ENCODE data around the gene C1QTNF8.

C1QTNF8 gene

DNA sequence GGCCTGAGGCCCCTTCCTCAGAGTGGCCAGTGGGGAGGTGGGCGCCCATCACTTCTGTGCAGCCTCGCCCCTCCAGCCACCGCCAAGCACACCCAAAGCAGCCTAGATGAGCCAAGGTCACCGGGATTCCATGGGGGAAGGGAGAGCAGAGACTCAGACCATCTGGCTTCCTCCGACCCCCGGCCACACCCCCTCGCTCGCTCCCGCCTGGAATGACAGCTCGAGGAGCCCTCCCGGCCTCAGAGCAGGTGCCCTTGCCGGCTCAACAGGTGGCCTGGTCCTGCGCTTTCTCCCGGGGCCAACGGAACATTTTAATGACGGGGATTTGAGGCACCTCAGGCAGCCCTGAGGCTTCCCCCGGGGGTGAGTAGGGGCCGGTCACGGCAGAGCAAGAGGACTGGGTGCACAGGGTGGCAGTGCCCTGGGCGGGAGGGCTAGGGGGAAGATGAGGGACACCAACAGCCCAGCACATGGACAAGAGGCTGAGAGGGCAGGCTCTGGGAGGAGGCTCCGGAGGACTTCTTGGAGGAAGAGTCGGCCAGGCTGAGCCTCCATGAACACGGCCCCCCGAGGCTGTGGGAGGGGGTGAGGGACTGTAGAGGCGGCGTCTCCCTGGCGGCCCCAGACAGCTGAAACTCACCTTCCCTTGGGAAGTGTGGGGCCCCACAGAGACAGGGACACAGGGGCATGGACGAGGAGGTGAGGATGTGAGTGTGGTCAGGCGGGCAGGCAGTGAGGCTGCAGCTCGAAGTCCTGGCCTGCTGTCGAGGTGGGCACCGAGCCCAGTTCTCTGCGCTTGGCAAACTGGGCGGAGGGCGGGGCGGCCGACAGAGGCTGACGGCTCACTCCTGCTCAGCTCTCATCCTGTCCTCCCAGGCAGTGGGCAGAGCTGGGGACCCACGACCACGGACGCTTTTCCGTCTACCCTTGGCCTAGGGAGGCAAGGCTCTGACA, 12.5 kb upstream of the C1QTNF8 start:
- no peak for DNase-seq (ENCODE audit: low read depth)

DNA sequence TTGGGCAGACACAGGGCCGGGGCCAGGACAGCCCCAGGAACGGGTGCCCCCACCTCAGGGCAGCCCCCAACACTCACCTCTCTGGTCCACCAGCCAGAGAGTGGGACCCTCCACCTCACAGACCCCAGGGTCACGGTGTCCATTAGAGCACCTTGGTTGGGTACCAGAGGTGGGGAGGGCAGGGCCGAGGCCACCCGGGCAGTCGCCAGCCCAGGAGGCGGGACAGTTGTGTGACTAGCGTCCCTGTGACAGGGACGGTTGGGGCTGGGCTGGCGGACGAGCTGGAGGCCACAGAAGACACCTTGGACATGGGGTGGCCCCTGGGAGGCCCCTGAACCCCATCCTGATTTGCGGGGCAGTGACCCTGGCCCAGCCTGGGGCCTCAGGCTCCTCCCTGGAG, 11.7 kb upstream of the C1QTNF8 start:
- DNase-seq (ENCODE audit: low read depth) = no peak

DNA sequence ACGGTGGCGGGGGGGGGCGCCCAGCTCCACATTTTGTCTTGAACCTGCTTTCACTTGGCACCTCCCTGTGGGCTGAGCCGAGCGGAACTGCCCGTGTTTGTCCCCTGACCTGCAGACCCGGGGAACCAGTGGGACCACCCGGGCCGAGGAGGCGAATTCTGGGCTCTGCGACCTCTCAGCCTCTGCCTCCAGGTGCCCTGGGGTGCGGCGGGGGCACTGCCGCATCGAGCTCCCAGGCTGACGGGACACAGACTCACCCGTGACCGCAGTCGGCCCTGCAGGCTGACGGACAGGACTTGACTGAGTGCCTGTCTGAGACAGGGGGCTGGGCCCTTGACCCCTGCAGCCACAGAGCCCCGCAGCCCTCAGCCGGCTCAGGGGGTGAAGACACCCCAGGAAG, 11.1 kb upstream of the C1QTNF8 start:
- DNase-seq (ENCODE audit: low read depth) = no peak

- no peak for DNase-seq (ENCODE audit: low read depth)
Measured at GRCh38 chr16:1106659-1107058, 10.6 kb upstream of the C1QTNF8 start.

DNA sequence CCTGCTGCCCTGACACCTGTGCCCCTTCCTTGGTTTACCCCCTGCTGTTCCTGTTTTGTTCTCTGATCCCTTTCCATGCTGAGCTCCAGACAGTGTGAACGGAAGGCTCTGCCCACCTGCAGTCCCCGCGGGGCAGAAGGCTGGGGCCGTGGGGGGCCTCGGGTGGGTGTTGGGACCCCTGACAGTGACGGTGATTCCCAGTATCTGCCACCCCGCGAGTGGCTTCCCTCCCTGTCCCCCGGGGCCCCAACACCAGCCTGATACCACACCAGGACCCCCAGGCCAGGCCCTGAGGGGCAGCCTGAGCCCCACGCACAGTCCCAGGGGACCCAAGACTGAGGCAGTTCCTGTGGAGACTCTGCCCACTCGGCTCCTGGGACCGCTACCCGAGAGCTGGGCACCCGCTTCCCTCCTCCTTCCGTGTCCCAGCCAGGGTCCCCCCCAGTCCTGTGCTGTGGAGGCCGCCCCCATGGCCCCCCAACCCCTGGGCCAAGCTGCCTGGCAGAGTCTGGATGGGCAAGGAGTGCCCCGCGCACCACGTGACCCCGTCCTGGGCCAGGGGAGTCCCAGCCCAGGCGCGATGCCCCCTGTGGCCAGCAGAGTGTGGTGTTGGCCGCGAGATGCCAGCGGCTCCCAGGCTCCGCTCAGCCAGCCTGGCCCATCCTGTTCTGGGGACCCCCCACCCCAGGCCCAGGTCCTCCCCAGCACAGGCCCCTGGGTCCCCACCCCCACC, 10.0 kb upstream of the C1QTNF8 start:
- DNase-seq (ENCODE audit: low read depth) = peak; percentile 36

DNA sequence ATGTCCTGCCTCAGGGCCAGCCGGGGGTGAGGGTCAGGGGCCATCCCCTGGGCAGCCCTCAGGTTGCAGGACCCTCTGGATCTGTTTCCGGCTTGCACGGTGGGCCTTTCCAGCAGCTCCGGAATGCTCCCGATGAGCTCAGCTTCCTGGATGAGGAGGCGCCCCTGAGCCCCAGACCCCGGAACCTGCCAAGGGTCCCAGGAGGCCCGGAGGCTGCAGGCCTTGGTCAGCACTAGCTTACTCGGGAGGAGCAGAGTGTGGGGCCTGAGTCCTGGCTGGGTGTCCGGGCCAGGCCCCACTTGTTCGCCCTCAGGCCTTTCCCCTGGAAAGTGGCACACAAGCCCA, 7.6 kb upstream of the C1QTNF8 start:
- DNase-seq (ENCODE audit: low read depth) = no peak

GRCh38 chr16:1102921-1103635, 7.0 kb upstream of the C1QTNF8 start:
- no peak for DNase-seq (ENCODE audit: low read depth)

- no peak for DNase-seq (ENCODE audit: low read depth)
Measured at GRCh38 chr16:1102333-1102700, 6.3 kb upstream of the C1QTNF8 start.

GRCh38 chr16:1101573-1102332, 5.7 kb upstream of the C1QTNF8 start:
- DNase-seq (ENCODE audit: low read depth) = no peak

DNA sequence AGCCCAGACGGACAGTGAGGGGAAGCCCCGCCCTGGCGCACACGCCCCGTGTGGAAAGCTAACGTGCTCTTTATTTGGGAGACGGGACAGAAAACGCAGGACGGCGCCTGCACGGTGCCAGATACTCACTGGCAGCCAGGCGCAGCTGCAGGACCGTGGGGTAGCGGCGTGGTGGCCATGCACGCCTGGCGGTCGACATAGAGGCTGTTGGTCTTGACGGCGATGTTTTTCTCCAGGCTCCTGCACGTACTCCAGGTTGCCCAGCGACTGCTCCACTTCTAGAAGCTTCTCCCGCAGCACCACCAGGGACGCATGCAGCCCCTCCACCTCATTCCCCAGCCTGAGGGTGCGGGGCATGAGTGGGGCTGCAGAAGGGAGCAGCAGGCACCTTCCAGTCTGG, 5.1 kb upstream of the C1QTNF8 start:
- DNase-seq (ENCODE audit: low read depth) = no peak

- DNase-seq (ENCODE audit: low read depth) = no peak
Measured at GRCh38 chr16:1100084-1100800, 4.2 kb upstream of the C1QTNF8 start.

DNA sequence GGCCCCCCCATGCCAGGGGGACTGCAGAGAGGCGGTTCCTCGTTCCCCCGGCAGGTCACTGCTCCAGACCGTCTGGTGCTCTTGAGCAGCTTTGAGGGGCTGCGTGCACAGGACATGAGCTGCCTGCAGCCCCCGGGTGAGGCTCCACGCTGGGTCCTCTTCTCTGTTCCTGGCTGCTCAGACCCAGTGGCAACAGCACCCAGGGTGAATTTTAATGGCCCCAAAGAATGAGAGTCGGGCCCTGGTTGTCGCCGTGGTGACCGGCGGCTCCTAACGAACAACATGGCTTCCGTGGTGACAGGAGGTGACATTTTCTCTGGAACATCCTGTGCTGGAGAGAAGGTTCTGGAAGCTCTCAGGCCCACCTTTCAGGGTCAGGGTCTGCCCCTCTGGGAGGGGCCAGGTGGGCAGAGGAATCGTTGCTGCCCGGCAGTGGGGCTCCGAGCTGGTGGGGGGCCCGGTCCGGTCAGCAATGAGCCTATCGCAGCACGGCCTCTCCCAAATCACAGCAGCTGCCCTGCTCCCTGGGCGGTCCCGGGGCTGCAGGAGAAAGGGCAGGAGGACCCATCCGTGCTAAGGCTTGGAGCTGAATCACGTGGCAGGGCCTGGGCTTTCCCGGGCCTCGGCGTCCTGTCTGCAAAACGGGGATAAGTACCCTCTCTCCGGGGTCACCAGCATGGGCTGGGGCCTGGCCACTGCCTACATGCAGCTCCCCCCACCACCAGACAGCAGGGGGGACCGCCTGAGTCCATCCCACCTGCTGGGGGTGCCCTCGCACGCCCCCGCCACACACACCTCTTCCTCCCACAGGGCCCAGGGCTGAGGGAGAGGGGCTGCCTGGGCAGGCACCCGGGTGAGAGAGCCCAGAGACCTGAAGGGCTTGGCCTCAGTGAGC, 3.4 kb upstream of the C1QTNF8 start:
- DNase-seq (ENCODE audit: low read depth) = no peak

DNA sequence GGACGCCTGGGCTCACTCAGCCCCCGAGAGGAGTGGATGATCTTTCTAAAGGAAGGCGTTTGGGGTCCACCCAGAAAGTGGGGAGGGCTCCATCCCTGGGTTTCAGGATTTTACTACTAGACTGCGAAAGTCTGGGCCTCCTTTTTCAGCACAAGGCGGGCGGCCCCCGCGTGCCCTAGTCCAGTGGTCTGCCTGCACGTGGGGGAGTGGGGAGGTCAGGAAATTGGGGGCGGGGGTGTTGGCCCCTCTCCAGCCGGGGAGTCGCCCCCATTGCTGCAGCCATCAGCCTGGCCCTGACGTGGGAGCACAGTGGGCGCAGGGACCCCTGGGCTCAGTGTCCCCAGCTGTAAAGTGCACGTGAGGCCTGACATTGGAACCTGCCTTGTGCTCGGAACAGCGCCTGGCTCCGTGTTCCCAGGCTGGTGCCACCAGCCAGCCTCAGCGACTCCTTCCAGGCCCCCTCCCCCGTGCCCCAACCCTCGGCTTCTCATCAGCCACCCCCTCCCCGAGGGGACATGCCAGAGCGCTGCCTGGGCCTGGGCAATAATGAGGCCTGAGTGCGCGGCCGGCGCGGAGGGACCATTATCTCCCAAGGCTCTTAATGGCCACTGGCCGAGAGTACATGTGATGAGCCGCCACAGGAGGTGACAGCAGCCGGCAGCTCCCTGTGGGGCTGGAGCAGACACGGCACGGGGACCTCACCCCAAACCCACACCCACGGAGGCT, 2.4 kb upstream of the C1QTNF8 start:
- no peak for DNase-seq (ENCODE audit: low read depth)

GRCh38 chr16:1097800-1098199, 1.8 kb upstream of the C1QTNF8 start:
- DNase-seq (ENCODE audit: low read depth) = no peak

DNA sequence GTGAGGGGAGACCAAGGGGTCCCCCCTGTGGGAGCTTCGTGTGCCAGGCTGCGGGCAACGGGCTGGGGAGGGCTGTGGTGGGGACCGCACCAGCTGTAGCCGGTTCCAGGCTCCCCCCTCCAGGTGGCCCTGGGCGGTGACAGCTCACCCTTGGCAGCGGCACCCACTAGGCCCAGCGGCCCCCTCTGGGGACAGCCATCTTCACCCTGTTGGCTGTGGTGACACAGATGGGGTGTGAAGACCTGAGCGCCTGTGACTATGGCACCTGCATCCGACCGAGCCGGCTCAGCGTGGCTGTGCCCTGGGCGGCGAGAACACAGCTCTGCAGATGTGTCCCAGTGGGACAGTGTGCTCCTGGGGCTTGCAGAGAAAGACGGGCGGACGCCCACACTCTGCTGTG, 1.1 kb upstream of the C1QTNF8 start:
- DNase-seq (ENCODE audit: low read depth) = no peak

DNA sequence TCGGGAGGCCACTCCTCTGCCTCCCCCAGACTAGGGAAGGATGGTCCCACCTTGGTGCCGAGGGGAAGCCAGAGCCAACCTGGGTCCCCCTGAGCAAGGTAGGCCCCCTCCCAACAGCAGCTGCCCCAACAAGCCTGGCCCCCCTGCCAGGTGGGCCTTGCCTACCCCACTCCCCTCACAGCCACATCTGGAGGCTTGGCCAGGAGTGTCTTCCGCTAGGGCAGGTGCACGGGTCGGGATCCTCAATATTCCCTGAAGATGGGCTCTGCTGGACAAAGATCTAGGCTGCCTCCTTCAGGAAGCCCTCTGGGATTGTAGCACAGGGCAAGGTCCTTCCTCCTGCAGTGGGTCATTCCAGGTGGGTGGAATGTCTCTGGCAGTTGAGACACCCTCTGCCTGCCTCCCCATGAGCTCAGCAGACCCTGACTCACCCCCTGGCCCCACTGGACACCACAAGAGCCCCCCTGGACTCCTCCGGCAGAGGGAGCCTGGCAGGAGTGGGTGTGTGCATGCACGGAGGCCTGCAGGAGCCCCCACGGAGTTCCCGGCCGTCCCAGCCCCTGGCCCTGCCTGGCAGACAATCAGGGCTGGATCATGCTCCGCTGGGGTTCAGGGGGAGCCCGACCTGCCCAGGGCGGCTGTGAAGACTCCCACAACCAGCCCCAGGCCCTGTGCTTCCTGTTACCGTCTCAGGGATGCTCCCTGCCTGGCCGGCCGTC, 435 bp downstream of the C1QTNF8 start:
- DNase-seq (ENCODE audit: low read depth) = no peak

GRCh38 chr16:1094601-1095449, 1.2 kb downstream of the C1QTNF8 start:
- no peak for DNase-seq (ENCODE audit: low read depth)

- no peak for DNase-seq (ENCODE audit: low read depth)
Measured at GRCh38 chr16:1094124-1094479, 1.9 kb downstream of the C1QTNF8 start.
